ENCODE data around the gene TMEM171.

The TMEM171 gene

GRCh38 chr5:73151766-73152410, 31.5 kb downstream of the TMEM171 start:
- DNase-seq (ENCODE audit: low read depth in 1 of 2, low spot score in 1 of 2) = no peak

GRCh38 chr5:73152411-73153388, 32.3 kb downstream of the TMEM171 start:
- DNase-seq (ENCODE audit: low read depth in 1 of 2, low spot score in 1 of 2) = no peak

- no peak for DNase-seq (ENCODE audit: low read depth in 1 of 2, low spot score in 1 of 2)
Observed at GRCh38 chr5:73153513-73153912, 33.1 kb downstream of the TMEM171 start.

- no peak for DNase-seq (ENCODE audit: low read depth in 1 of 2, low spot score in 1 of 2)
Observed at GRCh38 chr5:73154208-73155006, 34.0 kb downstream of the TMEM171 start.

- DNase-seq (ENCODE audit: low read depth in 1 of 2, low spot score in 1 of 2) = no peak
Observed at GRCh38 chr5:73155271-73156222, 35.2 kb downstream of the TMEM171 start.

- DNase-seq (ENCODE audit: low read depth in 1 of 2, low spot score in 1 of 2) = no peak
Observed at GRCh38 chr5:73157414-73158303, 37.3 kb downstream of the TMEM171 start.

- DNase-seq (ENCODE audit: low read depth in 1 of 2, low spot score in 1 of 2) = no peak
Observed at GRCh38 chr5:73158313-73158712, 37.9 kb downstream of the TMEM171 start.

GRCh38 chr5:73160239-73160671, 39.9 kb downstream of the TMEM171 start:
- DNase-seq (ENCODE audit: low read depth in 1 of 2, low spot score in 1 of 2) = peak in 1 of 2 donors; percentile 14

- DNase-seq (ENCODE audit: low read depth in 1 of 2, low spot score in 1 of 2) = no peak
Observed at GRCh38 chr5:73170522-73170921, 50.1 kb downstream of the TMEM171 start.

GRCh38 chr5:73171495-73171894, 51.1 kb downstream of the TMEM171 start:
- no peak for DNase-seq (ENCODE audit: low read depth in 1 of 2, low spot score in 1 of 2)

GRCh38 chr5:73172951-73173350, 52.6 kb downstream of the TMEM171 start, which contains the start of gene TMEM174:
Gene TMEM174 (plus strand): TSS chr5:73173193. CDS start chr5:73173244, 51 bp downstream.
- no peak for DNase-seq (ENCODE audit: low read depth in 1 of 2, low spot score in 1 of 2)

- no peak for DNase-seq (ENCODE audit: low read depth in 1 of 2, low spot score in 1 of 2)
Observed at GRCh38 chr5:73174100-73174815, 53.9 kb downstream of the TMEM171 start.

- DNase-seq (ENCODE audit: low read depth in 1 of 2, low spot score in 1 of 2) = no peak
Observed at GRCh38 chr5:73176250-73176649, 55.9 kb downstream of the TMEM171 start.

- DNase-seq (ENCODE audit: low read depth in 1 of 2, low spot score in 1 of 2) = no peak
Observed at GRCh38 chr5:73178265-73178664, 57.9 kb downstream of the TMEM171 start.

- DNase-seq (ENCODE audit: low read depth in 1 of 2, low spot score in 1 of 2) = no peak
Observed at GRCh38 chr5:73179730-73180129, 59.4 kb downstream of the TMEM171 start.

GRCh38 chr5:73180566-73180965, 60.2 kb downstream of the TMEM171 start:
- no peak for DNase-seq (ENCODE audit: low read depth in 1 of 2, low spot score in 1 of 2)

Data from stimulated activated CD4-positive, alpha-beta T cell treated with anti-CD3 and anti-CD28 coated beads, Interleukin-15, amount 100 ng/mL, for 1 hour (primary cell).